ENCODE data around the gene SYTL3. TPM values are rescaled to one million over a fixed set of nuclear protein-coding genes. Genes with fewer than 3 reads are reported as not detected.

SYTL3 gene
- total RNA-seq, 1 donor, result 2.2 TPM

Small RNAs within 50 kb of the gene (small RNA-seq; reads per million reads assigned to genes)
- gene MIR3918 (not detected), gene MIR7161 (not detected)

Other genes starting within 250 kb of the SYTL3 start
- 43.3 and 43.8 TPM in 2 replicates for gene TMEM181, start 90.0 kb upstream of the SYTL3 start, total RNA-seq
- 54.3 and 70.4 TPM in 2 replicates for gene DYNLT1, start 5.3 kb upstream of the SYTL3 start, total RNA-seq
- 69.8 and 89.4 TPM in 2 replicates for gene EZR, start 169.3 kb downstream of the SYTL3 start, total RNA-seq